Trophoblast cell (in vitro differentiated cells and primary cell): ENCODE measurements around the gene RALGAPA2.

Experiments
- DNase-seq, 2 donors: peaks; one replicate each; pipeline ENCODE4 v3.0.0-alpha.2; 2016
- H2AFZ ChIP-seq: 2 replicates; pipeline ENCODE4 v1.6.1; 2013; ENCODE audit warnings: low read length, moderate library complexity, mild to moderate bottlenecking; ENCODE audit not compliant: insufficient read depth, poor library complexity
- H2AK5ac ChIP-seq: 2 replicates; pipeline ENCODE4 v1.6.1; 2013; ENCODE audit warnings: mild to moderate bottlenecking, low read length
- H2BK120ac ChIP-seq: 2 replicates; pipeline ENCODE4 v1.6.1; 2013; ENCODE audit warnings: low read length, mild to moderate bottlenecking, moderate library complexity; ENCODE audit not compliant: insufficient read depth, poor library complexity
- H2BK12ac ChIP-seq: 2 replicates; pipeline ENCODE4 v1.6.1; 2013; ENCODE audit warnings: mild to moderate bottlenecking, low read length, moderate library complexity
- H2BK5ac ChIP-seq: 2 replicates; pipeline ENCODE4 v1.6.1; 2013; ENCODE audit warnings: low read length, low read depth, moderate library complexity, mild to moderate bottlenecking; ENCODE audit not compliant: poor library complexity
- H3K14ac ChIP-seq: 2 replicates; pipeline ENCODE4 v1.6.1; 2013; ENCODE audit warnings: mild to moderate bottlenecking, low read length
- H3K18ac ChIP-seq: 2 replicates; pipeline ENCODE4 v1.6.1; 2013; ENCODE audit warnings: mild to moderate bottlenecking, low read length
- H3K23ac ChIP-seq: 2 replicates; pipeline ENCODE4 v1.6.1; 2013; ENCODE audit warnings: low read length
- H3K27ac ChIP-seq: 2 replicates; pipeline ENCODE4 v1.5.1; 2013; ENCODE audit warnings: low read depth, mild to moderate bottlenecking, inconsistent platforms, low read length, moderate library complexity
- H3K27me3 ChIP-seq: 2 replicates; pipeline ENCODE4 v1.6.1; 2013; ENCODE audit warnings: inconsistent platforms, mild to moderate bottlenecking, low read length, moderate library complexity; ENCODE audit not compliant: insufficient read depth
- H3K36me3 ChIP-seq, 2 experiments: 1 replicate in 1 of 2; 2 replicates in 1 of 2; pipeline ENCODE4 v1.6.1; 2013; ENCODE audit warnings: low read length in 2 of 2, mild to moderate bottlenecking in 2 of 2, moderate library complexity in 1 of 2; ENCODE audit not compliant: insufficient read depth in 2 of 2, control insufficient read depth in 1 of 2
- H3K4ac ChIP-seq: 2 replicates; pipeline ENCODE4 v1.6.1; 2013; ENCODE audit warnings: low read depth, mild to moderate bottlenecking, low read length, moderate library complexity
- H3K4me1 ChIP-seq, 2 experiments: 1 replicate in 1 of 2; 2 replicates in 1 of 2; pipeline ENCODE4 v1.6.1; 2013; ENCODE audit warnings: low read length in 2 of 2, mild to moderate bottlenecking in 2 of 2, moderate library complexity in 1 of 2; ENCODE audit not compliant: insufficient read depth in 2 of 2, control insufficient read depth in 1 of 2
- H3K4me2 ChIP-seq: 2 replicates; pipeline ENCODE4 v1.6.1; 2013; ENCODE audit warnings: inconsistent platforms, mild to moderate bottlenecking, low read length, moderate library complexity
- H3K4me3 ChIP-seq: 2 replicates; pipeline ENCODE4 v1.5.1; 2013; ENCODE audit warnings: mild to moderate bottlenecking, low read depth, low read length, inconsistent platforms
- H3K79me1 ChIP-seq: one replicate; pipeline ENCODE4 v1.6.1; 2013; ENCODE audit warnings: low read length
- H3K79me2 ChIP-seq: 2 replicates; pipeline ENCODE4 v1.6.1; 2013; ENCODE audit warnings: low read length, mild to moderate bottlenecking; ENCODE audit not compliant: control insufficient read depth, insufficient read depth, poor library complexity
- H3K9ac ChIP-seq: 2 replicates; pipeline ENCODE4 v1.6.1; 2013; ENCODE audit warnings: mild to moderate bottlenecking, low read length
- H3K9me3 ChIP-seq: 2 replicates; pipeline ENCODE4 v1.6.1; 2013; ENCODE audit warnings: low read depth, mild to moderate bottlenecking, control low read depth, inconsistent platforms, low read length; ENCODE audit not compliant: insufficient read depth
- H4K12ac ChIP-seq: 2 replicates; pipeline ENCODE4 v1.6.1; 2013; ENCODE audit warnings: low read depth, mild to moderate bottlenecking, low read length, moderate library complexity
- H4K8ac ChIP-seq: 2 replicates; pipeline ENCODE4 v1.6.1; 2013; ENCODE audit warnings: low read depth, mild to moderate bottlenecking, low read length, moderate library complexity
- H4K91ac ChIP-seq: one replicate; pipeline ENCODE4 v1.6.1; 2013; ENCODE audit warnings: low read depth, mild to moderate bottlenecking, low read length, moderate library complexity
- whole genome bisulfite sequencing: extraction: QIAGEN DNeasy Blood & Tissue Kit; methylation state at CpG from one replicate; pipeline ENCODE4 v1.1.7; 2013; ENCODE audit warnings: missing lambda C conversion rate; ENCODE audit not compliant: insufficient read length, insufficient coverage; ENCODE audit errors: extremely low coverage; 5-methylcytosine and 5-hydroxymethylcytosine counted together

RALGAPA2 gene

DNA sequence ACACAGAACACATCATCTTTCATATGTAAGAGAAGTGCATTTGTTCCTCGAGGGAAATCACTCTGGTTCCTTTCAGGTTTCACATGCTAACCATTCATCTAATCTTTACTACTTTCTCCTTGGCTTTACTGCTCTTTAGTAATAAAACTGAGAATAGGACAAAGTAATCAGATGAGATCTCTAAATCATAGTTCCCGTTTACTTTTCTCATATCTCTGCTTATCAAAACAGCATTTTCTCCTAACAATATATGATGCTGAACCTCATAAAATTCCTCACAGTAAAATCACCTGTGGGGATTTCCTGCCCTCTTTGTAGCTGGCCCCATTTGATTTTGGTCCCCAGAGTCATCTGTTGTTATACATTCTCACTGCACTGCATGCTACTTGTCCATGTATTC lies 100.2 kb downstream of the RALGAPA2 start:
- Histone ChIP-seq H3K79me2 (no peaks in the 10 kb centered on the region), H3K27me3 (no peaks in the 10 kb centered on the region), H3K36me3 (peaks cover 2 to 3% of the 10 kb centered on the region in 2 experiments), H2AFZ (no peak overlapping the region), H2BK12ac (no peak overlapping the region), H2BK5ac (no peak overlapping the region), H3K4ac (no peak overlapping the region), H3K9me3 (no peaks in the 10 kb centered on the region), H2BK120ac (no peak overlapping the region), H4K12ac (no peak overlapping the region), H3K4me3 (no peak overlapping the region), H3K18ac (no peak overlapping the region), H3K4me2 (no peak overlapping the region), H3K9ac (no peak overlapping the region), H3K27ac (no peak overlapping the region), H3K14ac (no peak overlapping the region), H2AK5ac (no peak overlapping the region), H4K8ac (no peak overlapping the region), H3K4me1 (no peaks in the 10 kb centered on the region), H3K23ac (no peak overlapping the region), H3K79me1 (no peaks in the 10 kb centered on the region), H4K91ac (no peak overlapping the region)
- no CpG with 5 or more reads among the region's 2 CpGs for WGBS
- no peak for DNase-seq

- no peak overlapping the region for H2BK120ac ChIP-seq
- H3K4me2 ChIP-seq = no peak overlapping the region
- H3K18ac ChIP-seq = no peak overlapping the region
- H3K4me3 ChIP-seq = no peak overlapping the region
- no peak overlapping the region for H2AFZ ChIP-seq
- H3K79me1 ChIP-seq = no peaks in the 10 kb centered on the region
- H3K14ac ChIP-seq = no peak overlapping the region
- no peak overlapping the region for H4K8ac ChIP-seq
- H3K9ac ChIP-seq = no peak overlapping the region
- no peak overlapping the region for H3K4ac ChIP-seq
- H2AK5ac ChIP-seq = no peak overlapping the region
- H2BK5ac ChIP-seq = no peak overlapping the region
- H3K9me3 ChIP-seq = no peaks in the 10 kb centered on the region
- H3K23ac ChIP-seq = no peak overlapping the region
- WGBS = no CpG with 5 or more reads among the region's 1 CpG
- no peak overlapping the region for H4K91ac ChIP-seq
- no peaks in the 10 kb centered on the region for H3K27me3 ChIP-seq
- H3K27ac ChIP-seq = no peak overlapping the region
- H3K4me1 ChIP-seq = no peaks in the 10 kb centered on the region
- H4K12ac ChIP-seq = no peak overlapping the region
- no peak overlapping the region for H2BK12ac ChIP-seq
- H3K79me2 ChIP-seq = no peaks in the 10 kb centered on the region
- peaks cover 2 to 3% of the 10 kb centered on the region in 2 experiments for H3K36me3 ChIP-seq
- no peak for DNase-seq
Observed at GRCh38 chr20:20611167-20611566, 101.3 kb downstream of the RALGAPA2 start.

- WGBS = no CpG with 5 or more reads among the region's 6 CpGs
- no peaks in the 10 kb centered on the region for H3K79me2 ChIP-seq
Observed at GRCh38 chr20:20609522-20609921, 102.9 kb downstream of the RALGAPA2 start.

DNA sequence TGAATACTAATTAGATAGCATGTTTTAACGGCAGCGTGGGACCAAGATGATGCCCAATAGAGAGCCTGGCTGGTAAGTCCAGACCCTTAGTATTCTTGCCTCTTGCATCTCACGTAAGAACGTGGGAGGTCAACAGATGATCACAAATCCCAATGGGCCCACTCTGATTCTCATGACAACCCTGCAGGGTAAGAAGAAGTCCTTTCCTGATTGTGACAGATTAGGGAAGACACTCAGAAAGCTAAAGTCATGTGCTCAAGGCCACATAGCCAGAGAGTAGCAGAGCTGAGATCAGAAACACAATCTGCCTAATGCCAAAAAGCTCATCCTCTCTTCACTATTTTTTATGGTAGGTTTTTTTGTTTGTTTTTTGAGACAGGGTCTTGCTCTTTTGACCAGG lies 103.8 kb downstream of the RALGAPA2 start:
- H3K27ac ChIP-seq = no peak overlapping the region
- no peak overlapping the region for H3K4ac ChIP-seq
- H3K18ac ChIP-seq = no peak overlapping the region
- DNase-seq = no peak
- no CpG with 5 or more reads among the region's 4 CpGs for WGBS
- H3K4me1 ChIP-seq = no peaks in the 10 kb centered on the region
- no peak overlapping the region for H2AFZ ChIP-seq
- H2BK12ac ChIP-seq = no peak overlapping the region
- H3K9ac ChIP-seq = no peak overlapping the region
- H3K4me2 ChIP-seq = no peak overlapping the region
- no peak overlapping the region for H3K23ac ChIP-seq
- H2BK120ac ChIP-seq = no peak overlapping the region
- no peak overlapping the region for H2AK5ac ChIP-seq
- peaks cover 0 to 2% of the 10 kb centered on the region in 2 experiments for H3K36me3 ChIP-seq
- no peaks in the 10 kb centered on the region for H3K79me2 ChIP-seq
- H4K12ac ChIP-seq = no peak overlapping the region
- H4K91ac ChIP-seq = no peak overlapping the region
- H3K4me3 ChIP-seq = no peak overlapping the region
- no peak overlapping the region for H3K14ac ChIP-seq
- no peaks in the 10 kb centered on the region for H3K27me3 ChIP-seq
- H4K8ac ChIP-seq = no peak overlapping the region
- no peaks in the 10 kb centered on the region for H3K9me3 ChIP-seq
- no peaks in the 10 kb centered on the region for H3K79me1 ChIP-seq
- H2BK5ac ChIP-seq = no peak overlapping the region

More at GRCh38 chr20:20609522-20609921, 102.9 kb downstream of the RALGAPA2 start:
- Histone ChIP-seq H2BK120ac (no peak overlapping the region), H2BK12ac (no peak overlapping the region), H2AFZ (no peak overlapping the region), H3K4ac (no peak overlapping the region), H3K36me3 (peaks cover 0 to 2% of the 10 kb centered on the region in 2 experiments), H3K4me2 (no peak overlapping the region), H3K79me1 (no peaks in the 10 kb centered on the region), H4K8ac (no peak overlapping the region), H3K27me3 (no peaks in the 10 kb centered on the region), H3K18ac (no peak overlapping the region), H4K91ac (no peak overlapping the region), H3K27ac (no peak overlapping the region), H3K23ac (no peak overlapping the region), H3K4me3 (no peak overlapping the region), H3K4me1 (no peaks in the 10 kb centered on the region), H2BK5ac (no peak overlapping the region), H3K9me3 (no peaks in the 10 kb centered on the region), H4K12ac (no peak overlapping the region), H3K14ac (no peak overlapping the region), H3K9ac (no peak overlapping the region), H2AK5ac (no peak overlapping the region)
- DNase-seq = no peak
